CD14-positive monocyte (primary cell): ENCODE results near the gene CARD8. TPM values are rescaled to one million over a fixed set of nuclear protein-coding genes. Genes with fewer than 3 reads are reported as not detected.
A peak's percentile ranks its signal among the peaks of the same experiment; 100 is the strongest.

ENCODE experiments used
- DNase-seq, 3 donors: peaks; one replicate each; pipeline ENCODE4 v3.0.0-alpha.2; 2011 to 2022
- H2AFZ ChIP-seq: 2 replicates; pipeline ENCODE4 v1.6.0; 2012; ENCODE audit warnings: mild to moderate bottlenecking, low read depth, low read length, inconsistent platforms; ENCODE audit not compliant: insufficient read depth, poor library complexity, severe bottlenecking
- H3K27ac ChIP-seq, 2 donors: 1 replicate in 1 of 2; 2 replicates in 1 of 2; pipeline ENCODE4 v1.5.1; 2012 to 2013; ENCODE audit warnings: low read length in 2 of 2, control low read depth in 1 of 2, inconsistent platforms in 1 of 2, low read depth in 1 of 2, mild to moderate bottlenecking in 1 of 2
- H3K27me3 ChIP-seq, 2 donors: one replicate each; pipeline versions ENCODE4 v1.6.0 to v1.6.1; 2011 to 2013; ENCODE audit warnings: low read length in 2 of 2; ENCODE audit not compliant: control insufficient read depth in 2 of 2, insufficient read depth in 2 of 2
- H3K36me3 ChIP-seq, 2 donors: replicated peaks in 1 of 2; 1 replicate in 1 of 2; 2 replicates in 1 of 2; pipeline versions ENCODE4 v1.5.1 to v1.6.1; 2012 to 2013; ENCODE audit warnings: low read length in 2 of 2, control low read depth in 1 of 2, inconsistent platforms in 1 of 2, mild to moderate bottlenecking in 1 of 2; ENCODE audit not compliant: insufficient read depth in 2 of 2, control insufficient read depth in 1 of 2
- H3K4me1 ChIP-seq, 2 donors: 1 replicate in 1 of 2; 2 replicates in 1 of 2; pipeline versions ENCODE4 v1.5.1 to v1.6.1; 2012 to 2013; ENCODE audit warnings: low read length in 2 of 2, control low read depth in 1 of 2, inconsistent platforms in 1 of 2, mild to moderate bottlenecking in 1 of 2, moderate library complexity in 1 of 2; ENCODE audit not compliant: insufficient read depth in 2 of 2, control insufficient read depth in 1 of 2
- H3K4me2 ChIP-seq: replicated peaks from 2 replicates; pipeline ENCODE3; 2012; ENCODE audit warnings: low read length, moderate library complexity, mild to moderate bottlenecking; ENCODE audit not compliant: poor library complexity, severe bottlenecking; ENCODE audit errors: extremely low read depth
- H3K4me3 ChIP-seq, 3 experiments: fragments of 200-600 bp in 1 of 3; sonication (generic) in 1 of 3; replicated peaks in 1 of 3; 1 replicate in 2 of 3; 2 replicates in 1 of 3; pipeline ENCODE4 v1.5.1; 2011 to 2013; ENCODE audit warnings: low read length in 3 of 3, mild to moderate bottlenecking in 3 of 3, control low read depth in 2 of 3, low read depth in 2 of 3, inconsistent platforms in 1 of 3, moderate library complexity in 1 of 3
- H3K79me2 ChIP-seq: 2 replicates; pipeline ENCODE4 v1.6.0; 2012; ENCODE audit warnings: mild to moderate bottlenecking, control low read depth, inconsistent platforms, low read length, moderate library complexity; ENCODE audit not compliant: insufficient read depth
- H3K9ac ChIP-seq: 2 replicates; pipeline ENCODE4 v1.6.0; 2017; ENCODE audit warnings: low read length, mild to moderate bottlenecking; ENCODE audit not compliant: insufficient read depth, poor library complexity, severe bottlenecking
- H3K9me3 ChIP-seq, 2 donors: replicated peaks in 1 of 2; 1 replicate in 1 of 2; 2 replicates in 1 of 2; pipeline versions ENCODE4 v1.5.1 to v1.6.1; 2012 to 2013; ENCODE audit warnings: low read length in 2 of 2, control low read depth in 1 of 2; ENCODE audit not compliant: control insufficient read depth in 1 of 2, insufficient read depth in 1 of 2
- H4K20me1 ChIP-seq: 2 replicates; pipeline ENCODE4 v1.6.0; 2012; ENCODE audit warnings: mild to moderate bottlenecking, low read length, control low read depth, moderate library complexity; ENCODE audit not compliant: insufficient read depth
- H3K27ac Mint-ChIP-seq, 7 donors: one replicate each; pipeline ENCODE4 v1.8.0; 2020; ENCODE audit warnings: mild to moderate bottlenecking in 7 of 7, mixed read lengths in 7 of 7, moderate library complexity in 6 of 7, inconsistent platforms in 2 of 7
- H3K27me3 Mint-ChIP-seq, 3 donors: one replicate each; pipeline ENCODE4 v1.8.0; 2021 to 2022; ENCODE audit warnings: low read depth in 3 of 3, mild to moderate bottlenecking in 3 of 3, mixed read lengths in 3 of 3, moderate library complexity in 3 of 3, inconsistent platforms in 1 of 3
- H3K36me3 Mint-ChIP-seq, 2 donors: one replicate each; pipeline ENCODE4 v1.8.0; 2020; ENCODE audit warnings: mixed read lengths in 2 of 2, inconsistent platforms in 1 of 2, mild to moderate bottlenecking in 1 of 2
- H3K4me1 Mint-ChIP-seq: one replicate; pipeline ENCODE4 v1.8.0; 2020; ENCODE audit warnings: mild to moderate bottlenecking, mixed read lengths
- H3K4me3 Mint-ChIP-seq, 2 donors: one replicate each; pipeline ENCODE4 v1.8.0; 2020; ENCODE audit warnings: mild to moderate bottlenecking in 2 of 2, mixed read lengths in 2 of 2, moderate library complexity in 1 of 2
- H3K9me3 Mint-ChIP-seq, 7 donors: one replicate each; pipeline ENCODE4 v1.8.0; 2020 to 2022; ENCODE audit warnings: mixed read lengths in 7 of 7, mild to moderate bottlenecking in 6 of 7, moderate library complexity in 6 of 7, inconsistent platforms in 2 of 7
- WGBS: methylation state at CpG from one replicate; pipeline ENCODE4 v1.1.5; 2013; ENCODE audit warnings: missing lambda C conversion rate; ENCODE audit not compliant: insufficient coverage; 5-methylcytosine and 5-hydroxymethylcytosine counted together
- intact Hi-C, 2 donors: fragments of 100-400 bp; cut with micrococcal nuclease; formaldehyde crosslinking; loops; one replicate each; pipeline versions ENCODE4 v1.15.0 to v1.15.1; 2023
- polyA plus RNA-seq, 3 donors: library from polyadenylated mRNA; depleted of rRNA in 1 of 3; unstranded in 2 of 3; stranded (reverse) in 1 of 3; fragments of 300-500 nt in 2 of 3; fragments of >200 nt in 1 of 3; fragmentation: Illumina TruSeq in 2 of 3; gene quantifications; 1 replicate in 2 of 3; 2 replicates in 1 of 3; pipeline ENCODE4 v1.2.3, GENCODE V29; 2012 to 2021
- TF ChIP-seq, protein P1 (sequence below): fragments of 200-600 bp; IDR thresholded peaks from one replicate; pipeline ENCODE4 v1.8.0; 2022; ENCODE audit warnings: antibody characterized with exemption, mild to moderate bottlenecking

CARD8 gene
- polyA plus RNA-seq, 3 donors = 76.4 to 122 (median 90.9) TPM

DNA sequence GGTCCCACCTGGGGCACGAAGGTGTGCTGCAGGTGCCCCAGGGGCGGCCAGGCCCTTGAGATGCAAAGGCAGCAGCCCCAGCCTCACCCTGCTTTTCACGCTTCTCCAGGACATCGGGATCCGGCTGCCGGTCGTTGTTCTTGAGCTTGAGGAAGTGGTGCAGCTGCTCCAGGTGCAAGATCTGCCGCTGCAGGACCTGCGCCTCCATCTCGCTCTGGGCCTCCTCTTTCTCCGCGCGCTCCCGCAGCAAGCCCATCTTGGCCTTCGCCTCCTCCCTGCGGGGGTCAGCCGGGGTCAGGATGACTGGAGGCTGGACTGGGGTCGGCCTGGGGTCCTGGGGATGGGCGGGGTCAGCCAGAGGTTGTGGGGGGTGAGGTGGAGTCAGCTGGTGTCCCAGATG, 48.2 kb upstream of the CARD8 start:
- no peak for DNase-seq
- Histone ChIP-seq H4K20me1 (no peaks in the 10 kb centered on the region), H3K79me2 (no peaks in the 10 kb centered on the region), H3K9me3 (no peaks in the 10 kb centered on the region), H3K27me3 (no peaks in the 10 kb centered on the region), H3K4me1 (no peaks in the 10 kb centered on the region), H3K36me3 (no peaks in the 10 kb centered on the region), H2AFZ (no peak overlapping the region), H3K4me2 (no peak overlapping the region), H3K9ac (no peak overlapping the region), H3K27ac (no peak overlapping the region), H3K4me3 (no peak overlapping the region)
- peak overlapping the region in 1 of 7 donors; percentile 8 for H3K27ac Mint-ChIP-seq
- H3K4me1 Mint-ChIP-seq = no peaks in the 10 kb centered on the region
- intact Hi-C loops = no loop called here
- TF ChIP-seq, protein P1, sequence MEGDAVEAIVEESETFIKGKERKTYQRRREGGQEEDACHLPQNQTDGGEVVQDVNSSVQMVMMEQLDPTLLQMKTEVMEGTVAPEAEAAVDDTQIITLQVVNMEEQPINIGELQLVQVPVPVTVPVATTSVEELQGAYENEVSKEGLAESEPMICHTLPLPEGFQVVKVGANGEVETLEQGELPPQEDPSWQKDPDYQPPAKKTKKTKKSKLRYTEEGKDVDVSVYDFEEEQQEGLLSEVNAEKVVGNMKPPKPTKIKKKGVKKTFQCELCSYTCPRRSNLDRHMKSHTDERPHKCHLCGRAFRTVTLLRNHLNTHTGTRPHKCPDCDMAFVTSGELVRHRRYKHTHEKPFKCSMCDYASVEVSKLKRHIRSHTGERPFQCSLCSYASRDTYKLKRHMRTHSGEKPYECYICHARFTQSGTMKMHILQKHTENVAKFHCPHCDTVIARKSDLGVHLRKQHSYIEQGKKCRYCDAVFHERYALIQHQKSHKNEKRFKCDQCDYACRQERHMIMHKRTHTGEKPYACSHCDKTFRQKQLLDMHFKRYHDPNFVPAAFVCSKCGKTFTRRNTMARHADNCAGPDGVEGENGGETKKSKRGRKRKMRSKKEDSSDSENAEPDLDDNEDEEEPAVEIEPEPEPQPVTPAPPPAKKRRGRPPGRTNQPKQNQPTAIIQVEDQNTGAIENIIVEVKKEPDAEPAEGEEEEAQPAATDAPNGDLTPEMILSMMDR = no peak
- no peaks in the 10 kb centered on the region for H3K9me3 Mint-ChIP-seq
- H3K4me3 Mint-ChIP-seq = no peak overlapping the region
- WGBS = 87% methylated on average over 15 of the region's 19 CpGs
- peaks cover 2 to 4% (median 2%) of the 10 kb centered on the region in 3 donors for H3K27me3 Mint-ChIP-seq
- H3K36me3 Mint-ChIP-seq = no peaks in the 10 kb centered on the region

DNA sequence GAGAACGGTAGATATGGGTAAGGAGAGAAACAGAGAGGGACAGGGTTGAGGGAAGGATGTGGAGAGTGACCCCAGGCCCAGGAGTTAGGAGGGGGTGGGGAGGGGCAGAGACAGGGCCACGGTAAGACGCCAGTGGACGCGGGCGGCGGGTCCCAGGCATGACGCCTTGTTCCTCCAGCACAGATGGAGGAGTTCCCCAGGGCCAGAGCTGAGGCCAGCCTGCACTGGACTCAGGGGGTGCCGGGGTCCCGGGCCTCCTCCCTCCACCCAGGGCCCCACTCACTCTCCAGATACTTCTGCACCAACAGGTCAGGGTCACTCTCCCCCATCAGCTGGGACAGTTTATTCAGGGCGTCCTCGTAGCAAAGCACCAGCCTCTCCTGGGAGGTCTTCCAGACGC, 47.7 kb upstream of the CARD8 start:
- no peak for DNase-seq
- Mint-ChIP-seq H3K36me3 (no peaks in the 10 kb centered on the region), H3K4me1 (no peaks in the 10 kb centered on the region), H3K27me3 (peaks cover 2 to 4% (median 2%) of the 10 kb centered on the region in 3 donors), H3K4me3 (no peak overlapping the region), H3K9me3 (no peaks in the 10 kb centered on the region), H3K27ac (no peak overlapping the region)
- H3K4me3 ChIP-seq = no peak overlapping the region
- intact Hi-C loops = no loop called here
- H3K79me2 ChIP-seq = no peaks in the 10 kb centered on the region
- TF ChIP-seq, protein P1 = no peak
- no peak overlapping the region for H3K27ac ChIP-seq
- H3K36me3 ChIP-seq = no peaks in the 10 kb centered on the region
- WGBS = 96% methylated on average over 9 of the region's 13 CpGs
- H3K9me3 ChIP-seq = no peaks in the 10 kb centered on the region
- H3K9ac ChIP-seq = no peak overlapping the region
- H3K27me3 ChIP-seq = no peaks in the 10 kb centered on the region
- H4K20me1 ChIP-seq = no peaks in the 10 kb centered on the region
- H2AFZ ChIP-seq = no peak overlapping the region
- H3K4me2 ChIP-seq = no peak overlapping the region
- H3K4me1 ChIP-seq = no peaks in the 10 kb centered on the region
